Measurements from ENCODE around the gene PLPP2.

Gene PLPP2

DNA sequence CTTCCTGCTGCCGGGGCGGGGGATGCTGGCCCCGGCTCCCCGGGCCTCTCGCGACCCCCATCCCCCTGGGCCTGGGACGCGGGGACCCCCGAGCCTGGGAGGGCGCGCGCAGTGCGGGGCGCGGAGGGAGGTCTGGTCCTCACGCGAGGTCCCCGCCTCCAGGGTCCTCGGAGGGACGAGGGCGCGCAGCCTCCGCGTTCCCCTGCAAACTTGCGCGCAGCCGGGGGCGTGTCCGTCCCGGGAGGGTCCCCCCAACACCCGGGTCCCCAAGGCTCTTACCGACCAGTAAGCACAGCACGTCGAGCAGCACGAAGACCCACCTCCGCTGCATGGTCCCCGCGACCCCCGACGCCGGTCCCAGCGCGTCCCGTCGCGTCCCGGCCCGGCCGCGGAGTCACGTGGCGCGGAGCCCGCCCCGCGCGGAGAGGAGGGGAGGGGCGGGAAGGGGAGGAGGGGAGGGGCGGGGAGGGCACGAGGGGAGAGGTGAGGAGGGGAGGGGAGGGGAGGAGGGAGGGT, at the start of gene PLPP2:
Gene PLPP2, minus strand, starts transcription at position 398 of the 516 bp plus-strand sequence. Its CDS starts 67 bp downstream, at position 331.
- no peak for DNase-seq

GRCh38 chr19:340620-341385, 49.6 kb upstream of the PLPP2 start:
- no peak for DNase-seq

DNA sequence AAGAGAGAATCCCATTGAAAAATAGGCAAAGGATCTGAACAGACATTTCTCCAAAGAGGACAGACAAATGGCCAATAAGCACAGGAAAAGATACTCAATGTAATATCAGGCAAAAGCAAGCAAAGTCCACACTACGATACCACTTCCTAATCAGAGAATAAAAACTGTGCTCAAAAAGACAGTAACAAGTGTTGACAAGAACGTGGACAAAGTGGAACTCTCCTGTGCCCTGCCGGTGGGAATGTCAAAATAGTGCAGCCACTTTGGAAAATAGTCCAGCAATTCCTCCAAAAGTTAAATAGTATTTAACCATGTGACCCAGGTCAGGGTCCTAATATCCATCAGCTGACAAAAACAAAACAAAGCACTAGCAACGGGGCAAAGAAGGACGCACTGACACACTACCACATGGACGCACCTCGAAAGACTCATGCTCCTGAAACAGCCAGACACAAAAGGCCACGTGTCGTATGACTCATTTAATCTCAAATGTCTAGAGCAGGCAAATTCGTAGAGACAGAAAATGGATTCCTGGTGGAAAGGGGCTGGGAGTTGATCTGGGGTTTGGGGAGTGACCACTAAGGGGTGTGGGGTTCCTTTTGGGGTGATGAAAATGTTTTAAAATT, 48.2 kb upstream of the PLPP2 start:
- DNase-seq: no peak

GRCh38 chr19:338421-338820, 47.2 kb upstream of the PLPP2 start:
- no peak for DNase-seq

DNA sequence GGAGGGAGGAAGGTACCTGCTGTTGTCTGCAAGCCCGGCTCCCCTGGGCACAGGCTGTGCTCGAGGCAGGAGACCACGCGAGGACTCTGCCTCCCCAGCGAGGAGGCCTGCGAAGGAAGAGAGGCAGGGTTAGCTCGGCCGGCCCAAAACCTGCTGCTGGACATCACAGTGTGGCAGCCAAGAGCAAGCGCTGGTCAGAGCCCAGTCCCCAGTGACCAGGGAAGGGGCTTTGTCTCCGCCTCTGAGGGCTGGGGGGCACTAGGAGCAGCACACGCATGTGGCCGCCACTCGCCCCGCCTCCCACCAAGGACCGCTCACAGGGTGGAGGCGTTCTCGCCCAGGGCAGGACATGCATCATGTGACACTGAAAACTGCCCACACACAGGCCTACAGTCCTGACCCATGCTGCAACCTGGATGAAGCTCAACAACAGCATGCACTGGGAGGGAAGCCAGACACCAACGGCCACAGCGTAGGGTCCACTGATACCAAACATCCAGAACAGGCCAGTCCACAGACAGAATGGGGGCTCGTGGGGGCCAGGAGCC, 44.9 kb upstream of the PLPP2 start:
- peak in 1 of 2 experiments; percentile 1 for DNase-seq

DNA sequence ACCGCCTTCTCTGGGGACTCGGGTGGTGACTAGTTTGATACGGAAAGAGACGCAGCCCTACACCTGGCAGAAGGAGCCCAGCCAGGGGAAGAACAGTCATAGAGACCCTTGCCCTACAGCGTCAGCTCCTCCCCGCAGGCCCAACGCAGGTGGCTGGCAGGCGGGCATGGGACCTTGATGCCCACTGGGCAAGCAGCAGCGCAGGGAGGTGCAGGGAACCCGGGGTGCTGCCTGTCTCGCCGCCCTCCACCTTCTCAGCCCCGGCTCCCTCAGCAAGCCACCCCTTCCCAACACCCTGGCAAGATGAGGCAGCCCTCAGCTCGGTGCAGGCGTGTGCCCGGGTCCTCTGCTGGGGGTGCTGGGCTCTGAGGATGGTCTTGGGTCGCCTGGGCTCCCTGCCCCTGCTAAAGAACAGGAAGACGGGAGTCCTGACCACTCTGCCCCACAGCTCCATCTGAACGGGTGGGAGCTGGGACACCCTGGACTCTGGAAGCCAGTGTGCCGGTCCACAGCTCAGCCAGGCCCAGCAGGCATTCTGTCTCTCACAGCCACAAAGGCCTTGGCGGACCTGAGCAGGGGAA, 44.4 kb upstream of the PLPP2 start:
- no peak for DNase-seq

DNA sequence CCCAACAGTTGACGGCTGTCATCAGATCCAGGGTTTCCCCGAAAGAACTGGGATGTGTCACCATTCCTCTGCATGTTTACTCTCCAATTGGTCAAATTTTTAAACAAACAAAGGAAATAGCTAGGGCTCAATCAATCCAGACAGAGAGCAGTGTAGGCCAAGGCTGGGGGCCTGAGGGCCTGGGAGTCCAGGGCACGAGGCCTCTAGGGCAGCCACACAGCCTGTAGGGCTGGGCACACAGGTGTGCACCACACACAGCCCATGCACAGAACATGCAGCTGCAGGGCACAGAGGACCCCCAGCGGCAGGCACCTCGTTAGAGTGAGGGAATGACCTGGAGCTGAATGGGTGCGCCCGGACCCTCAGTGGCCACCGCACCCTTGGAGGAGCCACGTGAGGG, 43.9 kb upstream of the PLPP2 start:
- DNase-seq: no peak

DNA sequence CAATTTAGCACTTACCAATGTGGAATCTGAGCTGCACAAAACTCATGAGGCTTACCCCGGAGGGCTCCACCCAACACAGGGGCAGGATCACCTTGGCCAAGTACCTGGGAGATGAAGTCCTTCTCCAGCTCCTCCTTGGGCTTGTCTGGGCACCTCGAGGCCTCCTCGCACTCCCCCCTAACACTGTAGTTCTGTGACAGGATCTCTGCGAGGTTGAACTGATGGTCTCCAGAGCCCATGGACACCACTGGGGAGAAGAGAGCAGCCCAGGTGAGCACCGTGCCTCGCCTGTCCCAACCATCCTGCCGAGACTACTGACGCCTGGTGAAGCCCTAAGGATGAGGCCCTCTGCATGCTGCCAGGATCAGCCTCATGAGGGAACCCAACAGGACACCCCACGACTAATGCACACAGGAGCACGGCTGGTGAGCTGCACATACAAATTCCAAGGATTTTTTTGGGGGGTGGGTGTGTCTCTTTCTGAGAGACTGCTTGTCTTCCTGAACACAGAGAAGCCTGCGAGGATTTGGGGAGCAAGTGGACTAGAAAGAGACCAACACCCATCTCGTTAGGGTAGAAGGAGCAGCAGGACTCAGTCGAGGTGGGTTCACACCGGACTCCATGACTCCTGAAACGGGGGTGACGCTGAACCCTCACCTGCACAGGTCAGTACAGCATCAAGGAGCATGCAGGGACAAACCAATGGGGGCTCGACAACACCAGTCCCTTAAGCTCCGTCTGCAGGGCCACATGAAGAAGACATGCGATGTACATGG, 43.3 kb upstream of the PLPP2 start:
- no peak for DNase-seq

DNA sequence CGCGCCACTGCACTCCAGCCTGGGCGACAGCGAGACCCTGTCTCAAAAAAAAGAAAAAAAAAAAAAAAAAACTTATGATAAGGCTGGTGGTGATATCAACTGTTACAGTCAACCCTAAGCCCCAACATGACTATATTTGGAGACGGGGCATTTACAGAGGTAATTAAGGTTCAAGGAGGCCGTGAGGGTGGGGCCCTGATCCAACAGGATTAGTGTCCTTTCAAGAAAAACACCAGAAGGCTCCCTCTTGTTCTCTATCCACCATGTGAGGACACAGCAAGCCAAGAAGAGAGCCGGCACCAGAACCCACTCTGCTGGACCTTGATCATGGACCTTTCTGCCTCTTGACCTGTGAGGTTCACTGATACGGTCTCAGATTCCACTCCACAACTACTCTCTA, 39.3 kb upstream of the PLPP2 start:
- DNase-seq: no peak

- no peak for DNase-seq
Observed at GRCh38 chr19:329876-330275, 38.7 kb upstream of the PLPP2 start.

DNA sequence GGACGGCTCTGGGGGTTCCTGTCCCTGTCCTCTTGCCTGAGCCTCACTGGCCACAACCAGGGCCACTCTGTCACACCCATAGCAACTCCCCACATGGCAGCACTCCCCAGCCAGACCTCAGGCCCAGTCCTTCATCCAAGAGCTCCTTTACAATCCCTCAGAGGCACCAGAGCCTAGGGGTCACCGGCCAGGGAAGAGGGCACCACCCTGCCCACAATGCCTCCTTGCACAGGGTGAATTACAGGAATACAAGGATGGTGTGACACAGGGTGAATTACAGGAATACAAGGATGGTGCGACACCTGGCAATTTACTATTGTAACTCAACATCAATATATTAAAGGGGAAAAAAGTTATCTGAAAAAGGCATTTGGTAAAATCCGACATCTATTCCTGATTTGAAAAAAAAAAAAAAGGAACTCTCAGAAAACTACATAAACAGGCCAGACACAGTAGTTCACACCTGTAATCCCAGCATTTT, 36.9 kb upstream of the PLPP2 start:
- no peak for DNase-seq

DNA sequence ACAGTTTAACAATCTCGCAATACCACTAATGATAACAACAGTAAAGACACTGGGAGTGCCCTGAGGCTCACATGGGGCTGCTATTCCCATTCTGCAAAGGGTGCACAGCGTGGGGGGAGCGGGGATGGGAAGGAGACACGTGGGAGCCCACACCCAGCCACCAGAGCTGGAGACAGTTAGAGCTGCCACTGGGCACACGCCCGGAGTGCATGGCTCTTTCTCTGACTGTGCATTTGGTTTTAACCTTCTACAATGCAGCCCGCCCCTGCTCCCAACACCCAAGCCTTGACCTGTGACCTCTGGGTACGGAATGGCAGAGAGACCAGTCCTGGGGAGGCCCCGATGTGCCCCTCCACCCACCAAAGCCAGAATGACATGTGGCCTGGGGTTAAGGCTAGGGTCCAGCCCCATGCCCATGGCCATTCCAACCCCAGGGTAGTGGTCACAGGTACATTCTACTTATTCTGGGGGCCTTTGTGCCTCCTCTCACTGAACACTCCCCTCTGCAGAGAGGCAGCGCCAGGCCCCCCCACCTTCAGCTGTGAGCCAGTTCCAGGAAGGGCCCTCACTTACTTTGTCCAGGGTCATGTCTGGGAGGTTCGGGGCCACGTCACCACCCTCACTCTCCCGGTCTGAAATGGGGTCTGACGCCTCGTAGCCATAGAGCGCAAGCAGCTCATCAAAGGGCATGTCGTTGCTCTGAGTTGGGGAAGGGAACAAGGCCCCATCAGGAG, 36.3 kb upstream of the PLPP2 start:
- DNase-seq: no peak

- DNase-seq: no peak
Observed at GRCh38 chr19:326871-327270, 35.7 kb upstream of the PLPP2 start.

- no peak for DNase-seq
Observed at GRCh38 chr19:325937-326565, 34.8 kb upstream of the PLPP2 start.

GRCh38 chr19:325173-325936, 34.2 kb upstream of the PLPP2 start:
- no peak for DNase-seq

DNA sequence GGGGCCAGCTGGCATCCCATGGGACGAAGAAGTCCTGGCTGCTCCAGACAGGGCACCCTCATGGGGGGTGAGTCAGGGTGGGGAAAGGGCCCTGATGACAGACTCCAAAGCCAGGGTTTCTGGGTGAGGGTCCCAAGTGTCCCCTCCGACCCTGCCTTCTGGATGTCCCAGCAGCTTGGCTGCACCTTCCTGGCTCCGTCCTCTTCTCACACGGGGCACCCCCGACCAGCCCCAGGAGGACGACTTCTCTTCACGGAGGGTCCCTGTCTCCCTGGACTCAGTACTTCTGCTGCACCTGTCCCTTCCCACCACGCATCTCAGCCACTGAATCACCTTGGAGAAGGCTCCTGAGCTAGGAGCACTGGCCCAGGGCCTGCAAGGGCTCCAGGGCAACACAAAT, 33.5 kb upstream of the PLPP2 start:
- DNase-seq: no peak

DNA sequence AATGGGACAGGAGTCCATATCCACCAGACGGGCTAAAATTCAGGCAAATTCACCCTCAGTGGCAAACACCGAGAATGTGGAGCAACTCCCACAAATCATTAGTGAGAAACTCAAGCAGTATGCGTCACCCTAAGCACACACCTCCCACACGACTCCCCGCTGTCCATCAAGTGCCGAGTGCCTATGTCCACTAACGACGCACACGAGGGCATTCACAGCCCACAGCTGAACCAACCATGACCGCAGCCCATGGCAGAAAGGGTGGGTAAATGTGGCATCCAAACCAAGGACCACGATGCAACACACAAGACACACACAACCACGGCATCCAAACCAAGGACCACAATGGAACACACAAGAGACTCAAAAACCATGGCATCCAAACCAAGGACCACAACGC, 31.4 kb upstream of the PLPP2 start:
- DNase-seq: no peak

GRCh38 chr19:318509-318774, 27.2 kb upstream of the PLPP2 start:
- DNase-seq: no peak

- no peak for DNase-seq
Observed at GRCh38 chr19:317710-318508, 26.7 kb upstream of the PLPP2 start.

DNA sequence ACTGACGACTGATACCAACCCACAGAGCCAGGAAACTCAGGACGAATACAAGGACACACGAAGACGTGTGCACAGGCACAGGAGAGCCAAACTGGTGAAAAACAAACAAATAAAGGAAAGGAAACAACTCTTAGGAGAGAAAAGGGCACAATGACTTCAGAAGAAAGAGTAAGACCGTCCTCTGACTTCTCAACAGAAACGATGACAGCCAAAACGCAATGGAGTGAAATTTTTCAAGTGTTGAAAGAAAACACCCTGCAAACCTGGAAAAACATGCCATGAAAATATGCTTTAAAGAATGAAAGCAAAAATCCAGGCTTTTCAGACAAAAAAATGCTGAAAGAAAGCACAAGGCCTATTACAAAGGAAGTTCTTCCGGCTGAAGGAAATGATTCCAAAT, 24.6 kb upstream of the PLPP2 start:
- no peak for DNase-seq
